HG03135 (cell line): ENCODE measurements around the gene RMND5B.

Source experiments
- ATAC-seq: cut with Tn5 transposase; IDR thresholded peaks from one replicate; pipeline ENCODE4 v1.9.1; 2021; ENCODE audit warnings: mild to moderate bottlenecking, moderate library complexity; ENCODE audit not compliant: unreplicated experiment

Gene RMND5B

DNA sequence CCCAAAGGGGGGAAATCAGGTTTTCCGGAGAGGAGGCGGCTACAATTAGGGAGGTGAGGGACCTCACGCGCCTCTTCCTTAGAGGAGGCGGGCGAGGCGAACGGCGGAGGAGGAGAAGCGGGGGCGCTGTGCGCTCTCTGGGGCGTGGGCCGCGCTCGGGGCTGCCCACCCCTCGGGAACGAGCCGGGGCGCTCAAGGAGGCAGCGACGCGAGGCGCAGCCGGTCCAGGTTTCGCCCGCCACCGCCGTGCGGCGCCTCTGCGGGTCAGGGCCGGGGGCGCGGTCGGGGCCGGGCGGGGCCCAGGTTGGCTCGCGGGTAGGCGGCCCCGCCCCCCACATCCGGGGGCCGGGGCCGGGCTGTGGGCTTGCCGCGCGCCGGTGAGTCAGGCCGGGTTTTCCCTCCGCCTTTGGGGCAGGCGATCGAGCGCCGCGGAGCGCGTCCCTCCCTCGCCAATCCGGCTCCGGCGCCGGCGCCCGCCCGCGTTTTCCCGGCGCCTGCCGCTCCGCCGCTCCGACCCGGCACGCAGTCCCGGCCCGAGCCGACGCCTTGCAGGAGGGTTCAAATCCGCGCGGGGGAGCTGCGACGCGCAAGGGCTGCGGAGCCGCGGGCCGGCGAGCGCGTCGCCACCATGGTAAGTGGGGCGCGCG lies 17.6 kb upstream of the RMND5B start, which contains the start of gene N4BP3:
Gene N4BP3 (plus strand): TSS at position 392 of the 647 bp plus-strand sequence. CDS start 6,052 bp downstream, outside the sequence.
- ATAC-seq, result peak; percentile 59

DNA sequence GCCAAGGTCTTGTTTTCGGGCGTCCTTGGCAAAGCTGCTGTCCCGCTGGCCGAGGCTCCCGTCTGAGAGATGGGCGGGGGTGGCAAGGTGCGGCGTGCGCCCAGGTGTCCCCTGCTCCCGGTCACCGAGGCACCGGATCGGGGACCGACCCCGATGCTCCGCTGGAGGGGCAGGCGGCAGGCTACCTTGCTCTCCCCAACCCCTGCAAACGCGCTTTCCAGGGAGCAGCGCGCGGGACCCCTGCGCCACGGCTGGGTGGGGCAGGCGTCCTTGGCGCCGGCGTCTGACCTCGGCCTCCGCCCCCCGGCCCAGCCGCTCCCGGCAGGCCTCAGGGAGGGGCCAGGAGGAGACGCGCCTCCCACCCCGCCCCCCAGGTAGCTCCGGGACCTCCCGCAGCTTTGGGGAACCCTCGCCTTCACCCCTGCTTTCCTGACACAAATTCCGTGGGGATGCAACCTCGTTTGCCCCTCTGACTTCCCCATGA lies 16.9 kb upstream of the RMND5B start:
- ATAC-seq, result no peak

DNA sequence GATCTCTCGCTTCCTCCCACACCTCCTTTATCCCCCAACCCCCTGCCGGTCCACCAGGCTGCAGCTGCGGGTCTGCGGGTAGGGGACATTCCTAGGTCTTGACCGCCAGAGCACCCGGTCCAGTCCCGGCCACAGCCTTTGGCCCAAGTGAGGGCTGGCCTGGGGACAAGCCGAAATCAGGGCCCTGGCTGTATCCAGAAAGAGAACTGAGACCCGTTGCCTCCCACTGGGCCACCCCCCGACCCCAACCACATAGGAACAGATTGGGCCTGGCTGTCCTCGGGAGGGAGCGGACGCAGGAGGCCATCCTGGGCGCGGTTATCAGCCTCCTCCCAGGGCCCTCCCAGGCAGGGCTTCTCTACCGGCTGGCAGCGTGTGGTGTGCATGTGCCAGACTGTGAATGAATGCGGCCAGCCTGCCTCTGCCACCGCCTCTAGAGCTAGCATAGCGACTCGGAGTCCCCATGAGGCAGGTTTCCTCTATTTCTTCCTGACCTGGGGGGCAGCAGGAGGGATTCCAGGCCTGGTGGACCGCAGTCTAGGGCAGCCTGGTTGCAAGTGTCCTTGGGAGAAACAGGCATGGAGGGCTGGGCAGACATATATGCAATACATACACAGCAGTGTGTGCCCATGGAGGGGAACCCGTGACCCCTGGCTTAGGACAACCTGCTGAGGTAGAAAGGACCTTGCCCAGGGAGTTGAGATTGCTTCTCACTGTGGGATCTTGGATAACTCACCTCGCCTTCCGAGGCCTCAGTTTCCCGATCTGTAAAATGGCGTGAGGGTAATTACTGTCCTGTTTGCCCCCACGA lies 16.3 kb upstream of the RMND5B start:
- no peak for ATAC-seq

DNA sequence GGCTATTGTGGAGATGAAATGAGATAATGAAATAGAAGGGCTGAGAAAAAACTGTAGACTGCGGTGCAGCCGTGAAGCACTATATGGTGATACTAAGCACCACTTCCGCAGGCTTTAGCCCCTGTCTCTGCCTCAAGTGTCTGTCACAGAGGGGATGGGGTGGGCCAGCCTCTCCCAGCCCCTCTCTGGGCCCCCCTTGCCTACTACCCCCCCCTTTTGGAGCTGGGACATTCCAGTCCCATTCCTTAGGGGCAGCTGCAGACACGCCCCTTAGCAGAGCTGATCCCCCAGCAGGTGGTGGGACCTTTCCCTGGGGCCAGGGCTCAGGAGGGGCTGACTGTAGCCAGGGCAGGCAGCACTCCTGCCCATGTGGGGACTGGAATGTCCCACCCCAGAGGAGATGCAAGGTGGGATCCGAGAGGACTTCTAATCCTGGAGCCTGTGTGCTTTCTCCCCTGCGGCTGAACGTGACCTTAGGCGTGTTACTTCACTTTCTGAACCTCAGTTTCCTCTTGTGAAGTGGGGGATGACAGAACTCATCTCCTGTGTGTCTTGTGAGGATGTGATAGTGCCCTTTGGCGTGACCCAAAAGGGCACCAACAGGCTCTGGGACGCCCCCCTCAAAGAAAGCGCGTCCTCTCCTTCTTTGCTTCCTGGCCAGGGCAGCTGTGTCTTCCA lies 15.5 kb upstream of the RMND5B start:
- no peak for ATAC-seq

DNA sequence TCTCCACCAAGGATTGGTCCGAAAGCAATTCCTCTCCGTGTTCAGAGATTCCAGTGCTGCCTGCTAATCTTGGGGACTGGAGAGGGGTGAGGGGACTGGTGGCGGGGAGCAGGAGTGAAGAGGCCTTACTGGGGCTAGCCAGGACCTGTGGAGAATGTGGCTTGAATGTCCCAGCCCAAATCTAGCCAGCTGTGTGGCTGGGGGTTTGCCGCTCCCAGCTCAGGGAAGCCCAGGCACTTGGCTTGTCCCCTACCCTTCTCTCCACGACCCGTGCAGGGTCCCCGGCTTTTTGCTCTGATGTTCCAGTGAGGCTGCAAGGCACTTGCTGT lies 15.0 kb upstream of the RMND5B start:
- ATAC-seq, result no peak

DNA sequence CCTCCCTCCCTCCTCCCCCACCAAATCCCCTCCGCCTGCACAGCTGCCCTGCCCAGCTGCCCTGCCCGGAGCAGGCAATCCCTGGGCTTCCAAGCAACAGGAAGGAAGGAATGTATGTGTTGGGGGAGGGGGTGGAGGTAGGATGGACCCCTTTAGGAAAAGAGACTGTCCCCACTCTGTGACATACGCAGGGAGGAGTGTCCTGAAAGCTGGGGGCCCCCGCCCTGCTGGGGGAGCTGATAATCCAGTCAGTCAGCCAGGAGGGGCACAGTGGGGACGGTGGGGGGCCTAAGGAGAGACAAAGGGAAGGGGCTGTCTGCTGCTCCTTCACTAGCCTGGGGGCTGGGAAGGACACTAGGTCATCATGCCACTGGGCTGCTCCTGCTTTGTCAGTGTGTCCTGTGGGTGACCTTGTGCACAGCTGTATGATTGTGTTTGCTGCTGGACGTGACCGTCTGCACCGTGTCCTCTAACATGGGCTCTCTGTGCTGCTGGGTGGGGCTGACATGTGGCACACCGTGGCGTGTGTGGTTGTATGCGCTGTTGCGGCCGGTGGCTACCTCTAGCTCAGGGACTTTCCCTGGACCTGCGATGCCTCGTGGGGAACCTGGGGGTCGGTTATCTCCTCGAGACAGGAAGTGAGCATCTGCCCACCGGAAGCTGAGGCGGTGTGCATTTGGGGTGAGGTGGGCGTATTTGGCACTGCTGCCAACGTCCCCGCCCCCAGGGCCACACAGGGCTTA lies 14.5 kb upstream of the RMND5B start:
- no peak for ATAC-seq

DNA sequence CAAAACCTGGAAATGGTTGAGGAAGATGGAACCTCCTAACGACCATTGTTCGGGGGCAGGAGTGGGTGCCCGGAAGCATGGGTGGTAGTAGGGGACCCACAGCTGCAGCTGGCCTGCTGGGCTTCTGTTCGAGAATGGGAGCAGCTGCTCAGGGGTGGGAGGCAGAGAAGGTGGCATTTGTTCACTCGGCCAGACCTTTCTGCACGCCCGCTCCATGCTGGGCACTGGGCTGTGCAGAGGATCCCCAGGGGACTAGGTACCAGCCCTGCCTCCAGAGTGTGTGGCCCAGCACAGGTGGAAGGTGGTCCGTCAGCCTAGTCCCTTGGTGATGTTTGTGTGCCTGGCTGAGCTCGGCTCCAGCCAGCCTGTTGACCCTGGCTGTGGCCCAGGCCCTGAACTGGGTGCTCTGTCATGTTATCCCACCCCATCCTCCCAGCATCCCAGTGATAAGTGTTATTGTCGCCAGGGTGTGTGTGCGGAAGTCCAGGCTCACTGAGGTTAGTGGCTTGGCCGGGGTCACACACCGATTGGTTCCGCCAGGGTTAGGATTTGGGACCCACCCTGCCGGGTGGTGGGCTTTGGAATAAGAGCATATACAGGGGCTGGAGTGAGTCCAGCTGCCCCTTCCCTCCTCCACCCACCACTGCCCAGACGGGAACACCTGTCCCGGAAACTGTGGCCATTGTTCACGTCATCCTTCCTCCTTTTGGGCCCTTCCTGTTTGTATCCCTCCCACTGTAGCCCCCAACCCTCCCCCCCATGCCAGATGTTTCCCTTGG lies 12.7 kb upstream of the RMND5B start:
- no peak for ATAC-seq

DNA sequence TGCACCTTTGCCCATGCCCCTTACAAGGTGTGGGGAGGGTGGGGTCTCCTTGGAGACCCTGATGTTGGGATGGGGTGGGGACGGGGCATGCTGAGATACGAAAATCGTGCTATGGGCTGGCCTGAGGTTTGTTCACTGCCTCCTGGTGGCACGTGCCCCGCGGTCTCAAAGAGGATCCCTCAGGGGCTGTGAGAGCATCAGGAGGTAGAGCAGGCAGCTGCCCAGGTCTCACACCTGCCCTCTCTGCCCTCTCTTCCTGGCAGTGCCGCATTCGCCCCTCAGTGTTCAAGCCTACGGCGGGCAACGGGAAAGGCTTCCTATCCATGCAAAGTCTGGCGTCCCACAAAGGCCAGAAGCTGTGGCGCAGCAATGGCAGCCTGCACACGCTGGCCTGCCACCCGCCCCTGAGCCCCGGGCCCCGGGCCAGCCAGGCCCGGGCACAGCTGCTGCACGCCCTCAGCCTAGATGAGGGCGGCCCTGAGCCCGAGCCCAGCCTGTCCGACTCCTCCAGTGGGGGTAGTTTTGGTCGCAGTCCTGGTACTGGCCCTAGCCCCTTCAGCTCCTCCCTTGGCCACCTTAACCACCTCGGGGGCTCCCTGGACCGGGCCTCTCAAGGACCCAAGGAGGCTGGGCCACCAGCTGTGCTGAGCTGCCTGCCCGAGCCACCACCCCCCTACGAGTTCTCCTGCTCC lies 10.8 kb upstream of the RMND5B start:
- no peak for ATAC-seq

DNA sequence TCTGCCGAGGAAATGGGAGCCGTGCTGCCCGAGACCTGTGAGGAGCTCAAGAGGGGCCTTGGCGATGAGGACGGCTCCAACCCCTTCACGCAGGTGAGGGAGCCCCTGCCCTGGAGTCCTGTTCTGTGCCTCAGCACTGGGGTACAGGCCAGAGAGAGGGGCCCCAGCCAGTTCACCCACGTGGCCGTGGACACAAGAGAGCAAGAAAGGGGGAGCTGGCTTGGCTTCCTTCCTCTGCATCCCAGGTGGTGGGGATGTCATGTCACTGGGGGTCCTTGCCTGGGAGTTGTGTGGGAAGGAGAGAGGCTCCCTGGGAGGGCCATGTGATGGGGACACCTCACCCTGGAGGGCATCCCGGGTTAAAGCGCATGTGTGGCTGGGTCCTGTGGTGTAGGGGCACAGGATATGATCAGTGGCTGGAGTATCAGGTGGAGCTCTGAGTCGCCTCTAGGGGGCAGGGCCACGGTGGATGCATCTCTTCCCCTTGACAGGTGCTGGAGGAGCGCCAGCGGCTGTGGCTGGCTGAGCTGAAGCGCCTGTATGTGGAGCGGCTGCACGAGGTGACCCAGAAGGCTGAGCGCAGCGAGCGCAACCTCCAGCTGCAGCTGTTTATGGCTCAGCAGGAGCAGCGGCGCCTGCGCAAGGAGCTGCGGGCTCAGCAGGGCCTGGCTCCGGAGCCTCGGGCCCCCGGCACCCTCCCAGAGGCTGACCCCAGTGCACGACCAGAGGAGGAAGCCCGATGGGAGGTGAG lies 10.0 kb upstream of the RMND5B start:
- ATAC-seq, result peak; percentile 83

DNA sequence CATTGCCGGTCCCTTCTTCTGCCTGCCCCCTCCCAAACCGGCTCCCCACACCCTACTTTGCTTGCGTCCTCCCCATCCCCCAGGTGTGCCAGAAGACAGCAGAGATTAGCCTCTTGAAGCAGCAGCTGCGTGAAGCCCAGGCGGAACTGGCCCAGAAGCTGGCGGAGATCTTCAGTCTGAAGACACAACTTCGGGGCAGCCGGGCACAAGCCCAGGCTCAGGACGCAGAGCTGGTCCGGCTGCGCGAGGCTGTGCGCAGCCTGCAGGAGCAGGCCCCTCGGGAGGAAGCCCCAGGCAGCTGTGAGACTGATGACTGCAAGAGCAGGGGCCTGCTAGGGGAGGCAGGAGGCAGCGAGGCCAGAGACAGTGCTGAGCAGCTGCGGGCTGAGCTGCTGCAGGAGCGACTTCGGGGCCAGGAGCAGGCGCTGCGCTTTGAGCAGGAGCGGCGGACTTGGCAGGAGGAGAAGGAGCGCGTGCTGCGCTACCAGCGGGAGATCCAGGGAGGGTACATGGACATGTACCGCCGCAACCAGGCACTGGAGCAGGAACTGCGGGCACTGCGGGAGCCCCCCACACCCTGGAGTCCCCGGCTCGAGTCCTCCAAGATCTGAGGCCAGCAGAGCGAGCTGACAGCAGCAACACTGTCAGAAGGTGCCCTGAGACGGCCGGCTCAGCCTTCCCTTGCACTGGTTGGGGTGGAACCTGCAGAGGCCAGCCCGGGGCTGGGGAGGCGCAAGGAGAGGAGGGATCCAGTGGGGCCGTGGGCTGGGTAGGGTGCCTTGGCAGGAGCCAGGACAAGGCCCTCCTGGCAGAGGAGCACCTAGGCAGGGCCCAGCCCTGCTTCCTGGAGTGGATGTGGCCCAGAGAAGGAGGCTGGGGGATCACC lies 9.2 kb upstream of the RMND5B start:
- ATAC-seq, result no peak

DNA sequence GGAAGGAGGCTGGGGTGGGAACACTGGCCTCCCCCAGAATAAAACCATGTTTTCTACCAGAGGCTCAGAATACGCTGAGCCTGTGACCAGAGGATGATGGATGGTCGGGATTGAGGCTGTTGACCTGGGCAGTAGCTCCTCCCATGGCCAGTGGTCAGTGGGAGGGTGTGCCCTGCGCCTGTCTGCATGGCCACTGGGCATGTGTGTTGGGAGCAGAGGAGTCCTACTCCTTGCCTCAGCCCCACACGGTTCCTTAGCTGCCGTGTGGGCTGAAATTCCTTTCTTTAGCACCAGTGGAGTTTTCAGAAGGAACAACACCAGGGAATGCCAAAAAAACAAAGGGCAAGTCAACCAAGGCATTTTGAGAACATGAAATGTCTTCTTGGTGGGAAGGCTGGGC lies 8.5 kb upstream of the RMND5B start:
- ATAC-seq, result no peak

DNA sequence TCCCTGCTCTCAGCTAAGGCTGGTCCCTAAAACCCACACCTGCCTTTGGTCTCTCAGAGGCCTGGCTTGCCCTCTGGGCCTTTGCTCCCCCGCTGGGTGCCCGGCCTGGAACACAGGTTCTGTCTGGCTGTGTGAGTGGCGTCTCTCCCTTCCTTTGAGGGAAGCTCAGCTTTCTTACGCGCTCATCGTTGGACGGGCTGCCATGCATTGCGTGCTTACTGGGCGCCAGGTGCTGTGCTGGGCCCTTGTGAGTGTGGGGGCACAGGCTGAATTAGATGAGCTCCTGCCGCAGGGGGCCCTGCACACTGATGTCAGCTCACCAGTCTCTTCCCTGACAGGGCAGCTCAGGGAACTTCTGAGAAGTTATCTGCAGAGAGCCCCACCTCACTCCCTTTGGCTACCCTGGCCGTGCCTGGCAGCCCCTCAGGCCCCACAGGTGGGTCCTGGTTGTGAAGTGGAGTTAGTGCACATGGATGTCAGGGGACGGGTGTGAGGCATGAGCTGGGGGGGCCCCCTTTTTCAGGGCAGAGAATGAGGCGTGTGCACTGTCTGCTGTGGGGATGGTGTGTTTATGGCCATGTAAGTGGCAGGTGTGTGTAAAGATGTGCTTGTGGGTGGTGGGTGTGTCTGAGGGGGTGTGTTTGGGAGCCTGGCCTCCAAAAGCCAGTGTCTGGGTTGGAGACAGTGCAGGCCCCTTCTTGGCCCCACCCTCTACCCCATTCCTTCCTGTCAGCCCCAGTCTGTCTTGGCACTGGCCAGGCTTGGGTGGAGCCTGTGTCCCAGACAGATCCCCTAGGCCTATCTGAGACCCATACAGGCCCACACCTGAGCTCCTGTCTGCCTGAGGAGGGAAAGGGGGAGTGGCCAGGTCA lies 7.5 kb upstream of the RMND5B start:
- ATAC-seq, result no peak

DNA sequence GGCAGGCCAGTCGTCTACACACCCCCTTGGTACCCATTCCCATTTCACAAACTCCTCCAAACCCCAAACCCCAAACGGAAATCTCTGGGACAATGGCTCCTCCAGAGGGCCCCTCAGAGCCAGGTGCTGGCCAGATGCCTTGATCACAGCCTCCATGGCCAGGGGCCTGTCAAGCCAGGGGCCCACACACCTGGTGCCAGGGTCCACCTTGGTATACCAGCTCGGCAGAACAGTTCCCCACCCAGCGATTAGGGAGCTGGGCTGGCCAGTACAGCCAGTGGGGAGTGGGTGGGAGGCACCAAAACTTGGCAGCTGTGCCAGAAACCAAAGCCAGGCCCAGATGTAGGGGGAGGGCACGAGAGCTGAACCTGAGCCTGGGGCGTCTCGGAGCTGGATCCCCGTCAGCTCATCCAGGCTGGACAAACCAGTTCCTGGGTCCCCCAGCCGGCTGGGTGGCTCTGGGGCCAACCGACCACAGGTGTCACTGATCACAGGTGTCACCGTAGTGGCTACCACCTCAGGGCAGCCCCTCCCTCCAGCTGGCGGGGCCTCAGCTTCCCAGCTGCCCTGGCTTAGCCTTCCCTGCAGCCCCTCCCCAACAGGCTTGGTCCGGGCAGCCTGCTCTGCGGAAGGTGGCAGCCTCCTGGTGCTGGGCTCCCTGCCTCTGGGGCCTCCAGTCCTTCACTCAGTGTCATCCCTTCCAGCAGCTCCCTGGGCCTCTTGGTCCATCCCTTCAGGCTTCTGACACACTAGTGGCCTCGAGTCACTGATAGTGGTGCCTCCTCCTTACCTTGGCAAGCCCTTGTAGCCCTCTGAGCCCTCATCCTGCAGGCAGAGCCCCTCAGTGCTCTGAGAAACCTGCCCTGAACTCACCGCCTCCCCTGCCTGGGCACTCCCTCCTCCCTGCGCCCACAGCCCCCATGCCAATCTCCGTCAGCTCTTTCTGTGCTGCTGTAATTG lies 6.6 kb upstream of the RMND5B start:
- ATAC-seq, result no peak

DNA sequence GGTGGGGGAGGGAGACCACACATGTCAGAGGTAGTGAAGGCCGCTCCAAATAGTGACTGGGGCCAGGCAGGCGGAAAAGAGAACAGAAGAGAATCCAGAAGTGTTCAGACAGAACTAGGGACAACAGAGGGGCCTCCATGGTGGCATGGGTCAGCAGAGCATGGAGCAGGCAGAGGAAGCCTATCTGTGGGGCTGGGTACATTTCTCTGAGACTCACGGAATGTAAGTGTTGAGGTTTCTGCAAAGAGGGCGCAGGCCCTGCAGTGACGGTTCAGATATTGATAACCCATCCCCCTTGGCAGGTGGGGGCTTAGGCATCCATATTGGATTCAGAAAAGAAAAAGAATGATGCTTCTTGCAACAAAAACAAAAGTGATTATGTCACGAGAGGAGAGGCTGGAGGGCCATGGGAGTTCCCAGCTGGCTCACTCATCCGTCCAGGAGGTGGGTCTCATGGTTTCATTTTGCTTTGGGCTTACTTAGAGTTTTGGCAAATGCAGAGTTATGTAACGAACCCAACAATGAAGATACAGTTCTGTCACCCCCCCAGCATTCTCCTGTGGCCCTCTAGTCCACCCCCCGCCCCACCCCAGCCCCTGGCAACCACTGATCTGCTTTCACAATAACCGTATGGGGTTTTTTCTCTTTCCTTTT lies 5.4 kb upstream of the RMND5B start:
- no peak for ATAC-seq

DNA sequence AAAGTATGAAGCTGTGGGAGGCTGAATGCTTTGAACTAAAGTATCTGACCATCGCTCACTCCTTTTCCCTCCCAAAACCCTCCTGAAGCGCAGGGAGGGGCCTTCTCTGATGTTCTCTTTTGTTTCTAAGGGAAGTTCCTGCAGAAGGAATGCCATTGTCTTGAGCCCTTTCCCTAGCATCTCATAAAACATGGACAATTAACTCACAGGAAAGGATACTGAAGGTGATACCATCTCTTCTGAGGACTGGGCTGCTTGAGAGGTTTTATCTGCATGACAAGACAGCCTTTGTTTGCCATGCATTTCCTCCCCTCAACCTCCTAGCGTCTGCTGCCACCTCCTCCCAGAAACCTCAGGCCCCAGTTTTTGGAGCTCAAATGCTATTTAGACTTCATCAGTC lies 4.3 kb upstream of the RMND5B start:
- ATAC-seq, result no peak
